NCI-H1930 (cell line): ENCODE results near the gene AWAT2.

Experiments
- DNase-seq, 2 experiments: peaks; one replicate each; lab custom pipeline; 2025; lab: John Stamatoyannopoulos, UW

AWAT2 gene

DNA sequence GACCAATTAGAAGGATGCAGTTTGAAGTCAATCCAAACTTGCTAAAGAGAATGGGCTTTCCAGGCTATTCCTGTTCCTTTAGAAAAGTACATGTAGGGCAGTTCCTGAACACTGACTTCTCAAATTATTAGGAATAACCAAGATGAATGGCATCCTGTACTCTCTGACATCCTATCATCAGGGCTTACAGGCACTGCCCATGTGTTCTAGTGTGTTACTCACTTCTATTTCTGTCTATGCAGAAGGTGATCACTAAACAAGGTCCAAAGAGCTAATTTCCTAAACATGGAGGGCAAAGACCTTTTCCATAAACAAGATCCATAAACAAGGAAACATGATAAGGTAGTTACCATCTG is 53.6 kb downstream of the AWAT2 start:
- DNase-seq = no peak

DNA sequence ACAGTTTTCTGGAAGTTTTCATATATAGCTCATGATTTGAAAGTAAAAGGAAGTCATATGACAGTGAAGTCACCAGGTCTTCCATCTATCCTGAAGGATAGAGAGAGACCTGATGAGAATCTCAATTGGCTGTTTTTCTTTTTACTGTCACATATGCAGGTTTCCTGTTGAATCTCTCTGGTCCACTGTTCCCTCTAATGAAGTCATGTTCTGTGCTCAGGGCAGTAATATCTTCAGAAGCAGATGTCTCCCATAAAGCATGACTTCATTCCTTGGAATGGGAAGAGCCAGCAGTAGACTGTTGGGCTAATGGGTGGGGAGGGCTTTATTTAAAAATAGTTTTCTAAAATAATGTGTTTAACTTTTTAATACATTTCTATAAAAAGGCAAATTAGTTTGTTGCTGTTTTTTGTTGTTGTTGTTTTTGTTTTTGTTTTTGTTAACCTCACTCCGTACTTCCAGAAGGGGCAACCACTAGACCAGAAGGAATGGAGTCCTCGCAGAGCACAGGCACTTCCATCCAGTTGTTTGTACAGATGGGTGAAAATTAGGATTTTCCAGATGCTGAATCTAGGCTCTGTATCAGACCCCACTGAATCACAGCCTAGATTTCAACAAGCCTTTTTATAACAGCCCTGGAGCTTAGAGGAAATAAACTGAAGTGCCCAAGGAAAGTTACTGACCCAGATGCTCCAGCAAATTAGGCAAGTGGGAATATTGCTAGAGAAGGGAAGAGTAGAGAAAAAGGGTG is 54.2 kb downstream of the AWAT2 start:
- no peak for DNase-seq

DNA sequence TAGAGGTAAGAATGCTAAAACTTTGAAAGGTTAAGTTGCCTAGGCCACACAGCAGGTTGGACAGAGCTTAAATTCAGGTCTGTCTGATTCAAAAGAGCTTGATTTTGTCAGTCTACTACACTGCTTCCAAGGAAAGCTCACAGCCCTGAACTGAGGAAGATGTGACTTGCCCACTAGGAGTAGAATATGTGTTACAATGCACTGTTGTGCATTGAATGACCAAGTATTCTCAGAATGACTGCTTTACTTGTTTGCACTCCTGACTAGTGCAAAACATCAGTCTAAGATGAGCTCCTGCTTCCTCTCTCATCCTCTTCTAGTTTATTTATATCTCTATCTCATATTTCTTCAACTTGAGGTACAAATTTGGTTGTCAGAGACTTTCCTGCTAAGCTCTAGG is 56.2 kb downstream of the AWAT2 start:
- DNase-seq = no peak

DNA sequence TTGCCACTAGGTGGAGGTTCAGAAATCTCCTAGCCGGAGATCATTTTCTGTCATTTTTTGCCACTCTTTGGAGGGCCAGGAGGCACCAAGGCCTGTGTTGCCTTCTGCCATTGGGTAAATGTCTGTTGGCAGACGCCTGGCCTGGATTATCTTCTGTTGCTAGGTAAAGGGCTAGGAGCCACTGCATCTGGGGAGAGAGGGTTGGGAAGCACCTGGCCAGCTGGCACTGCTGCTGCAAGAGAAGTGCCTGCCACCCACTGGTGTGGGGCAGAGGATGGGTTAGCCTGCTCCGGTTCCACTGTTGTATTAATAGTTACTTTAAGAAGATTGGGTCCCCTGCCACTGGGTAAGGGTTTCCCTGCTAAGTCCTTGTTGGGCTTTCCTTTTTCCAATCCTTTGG is 58.1 kb downstream of the AWAT2 start:
- no peak for DNase-seq
